SK-N-SH (cell line): ENCODE data around the gene SLC38A8.

Source experiments
- EP300 ChIP-seq, 2 experiments: IDR thresholded peaks; 2 replicates each; pipeline versions ENCODE4 v1.4.0 to v1.6.1; 2012; ENCODE audit warnings: borderline replicate concordance in 1 of 2, low read depth in 1 of 2, low read length in 1 of 2
- FOXM1 ChIP-seq: IDR thresholded peaks from 2 replicates; pipeline ENCODE4 v1.4.0; 2012; ENCODE audit warnings: low read depth, mild to moderate bottlenecking
- GATA2 ChIP-seq: sonication (generic); formaldehyde crosslinking; IDR thresholded peaks from 2 replicates; pipeline ENCODE4 v1.5.0; 2020; ENCODE audit warnings: mild to moderate bottlenecking, missing genetic modification reagents
- MXI1 ChIP-seq: IDR thresholded peaks from 2 replicates; pipeline ENCODE4 v1.6.1; 2012; ENCODE audit warnings: mild to moderate bottlenecking, low read depth, low read length, improper control_type of control experiment
- NRF1 ChIP-seq: IDR thresholded peaks from 2 replicates; pipeline ENCODE4 v1.6.1; 2012; ENCODE audit warnings: low read depth, mild to moderate bottlenecking, low read length
- POLR2AphosphoS5 ChIP-seq: IDR thresholded peaks from 2 replicates; pipeline ENCODE4 v1.6.1; 2012; ENCODE audit warnings: low read depth, low read length
- RAD21 ChIP-seq: IDR thresholded peaks from 2 replicates; pipeline ENCODE4 v1.6.1; 2012; ENCODE audit warnings: mild to moderate bottlenecking, low read length
- RFX5 ChIP-seq: IDR thresholded peaks from 2 replicates; pipeline ENCODE4 v1.6.1; 2012; ENCODE audit warnings: mild to moderate bottlenecking, improper control_type of control experiment, low read length
- RXRA ChIP-seq: IDR thresholded peaks from 2 replicates; pipeline ENCODE4 v1.4.0; 2012; ENCODE audit warnings: low read depth, mild to moderate bottlenecking, borderline replicate concordance
- TAF1 ChIP-seq: IDR thresholded peaks from 2 replicates; pipeline ENCODE4 v1.6.1; 2012; ENCODE audit warnings: low read depth, mild to moderate bottlenecking, low read length, moderate library complexity, borderline replicate concordance
- YY1 ChIP-seq: IDR thresholded peaks from 2 replicates; pipeline ENCODE4 v1.4.0; 2012; ENCODE audit warnings: low read depth, mild to moderate bottlenecking
- TF ChIP-seq, protein P1 (sequence below): fragments of 200-600 bp; sonication (generic); IDR thresholded peaks from 2 replicates; pipeline ENCODE4 v1.6.1; 2017; ENCODE audit warnings: antibody characterized with exemption, mild to moderate bottlenecking, moderate library complexity
- TF ChIP-seq, protein P2 (sequence below): IDR thresholded peaks from 2 replicates; pipeline ENCODE4 v1.4.0; 2012; ENCODE audit warnings: low read depth
- TF ChIP-seq, protein P3 (sequence below): IDR thresholded peaks from 2 replicates; pipeline ENCODE4 v1.6.1; 2012; ENCODE audit warnings: mild to moderate bottlenecking, low read depth, low read length, moderate library complexity

DNA sequence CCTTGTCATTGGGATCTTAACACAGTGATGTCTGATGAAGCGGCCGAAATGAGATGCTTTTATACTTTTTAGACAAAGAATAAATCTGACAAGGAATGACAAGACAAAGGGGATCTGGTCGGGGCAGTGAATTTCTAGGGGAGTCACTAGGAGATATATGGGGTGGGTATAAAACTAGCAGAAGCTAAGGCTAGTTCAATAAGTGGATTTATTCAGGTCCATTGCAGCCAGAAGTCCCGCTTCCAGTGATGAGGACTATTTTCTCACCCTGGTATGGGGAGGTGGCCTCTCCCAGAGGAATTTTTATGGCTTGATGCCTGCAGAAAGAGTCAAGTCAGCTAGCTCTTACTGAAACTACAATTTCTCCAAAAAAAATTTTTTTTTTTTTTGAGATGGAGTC is 23.9 kb downstream of the SLC38A8 start:
- TF ChIP-seq EP300 (IDR thresholded peaks at IDR 0.05; ENCODE audit: borderline replicate concordance in 1 of 2, low read depth in 1 of 2, low read length in 1 of 2) (no peak), TAF1 (no peak), RAD21 (no peak), FOXM1 (no peak), RFX5 (no peak), POLR2AphosphoS5 (no peak), GATA2 (CRISPR knock-in tag) (no peak), YY1 (no peak), RXRA (no peak), NRF1 (no peak), MXI1 (no peak)
- TF ChIP-seq, protein P1, sequence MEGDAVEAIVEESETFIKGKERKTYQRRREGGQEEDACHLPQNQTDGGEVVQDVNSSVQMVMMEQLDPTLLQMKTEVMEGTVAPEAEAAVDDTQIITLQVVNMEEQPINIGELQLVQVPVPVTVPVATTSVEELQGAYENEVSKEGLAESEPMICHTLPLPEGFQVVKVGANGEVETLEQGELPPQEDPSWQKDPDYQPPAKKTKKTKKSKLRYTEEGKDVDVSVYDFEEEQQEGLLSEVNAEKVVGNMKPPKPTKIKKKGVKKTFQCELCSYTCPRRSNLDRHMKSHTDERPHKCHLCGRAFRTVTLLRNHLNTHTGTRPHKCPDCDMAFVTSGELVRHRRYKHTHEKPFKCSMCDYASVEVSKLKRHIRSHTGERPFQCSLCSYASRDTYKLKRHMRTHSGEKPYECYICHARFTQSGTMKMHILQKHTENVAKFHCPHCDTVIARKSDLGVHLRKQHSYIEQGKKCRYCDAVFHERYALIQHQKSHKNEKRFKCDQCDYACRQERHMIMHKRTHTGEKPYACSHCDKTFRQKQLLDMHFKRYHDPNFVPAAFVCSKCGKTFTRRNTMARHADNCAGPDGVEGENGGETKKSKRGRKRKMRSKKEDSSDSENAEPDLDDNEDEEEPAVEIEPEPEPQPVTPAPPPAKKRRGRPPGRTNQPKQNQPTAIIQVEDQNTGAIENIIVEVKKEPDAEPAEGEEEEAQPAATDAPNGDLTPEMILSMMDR = no peak
- TF ChIP-seq, protein P2, sequence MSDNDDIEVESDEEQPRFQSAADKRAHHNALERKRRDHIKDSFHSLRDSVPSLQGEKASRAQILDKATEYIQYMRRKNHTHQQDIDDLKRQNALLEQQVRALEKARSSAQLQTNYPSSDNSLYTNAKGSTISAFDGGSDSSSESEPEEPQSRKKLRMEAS = no peak
- TF ChIP-seq, protein P3, sequence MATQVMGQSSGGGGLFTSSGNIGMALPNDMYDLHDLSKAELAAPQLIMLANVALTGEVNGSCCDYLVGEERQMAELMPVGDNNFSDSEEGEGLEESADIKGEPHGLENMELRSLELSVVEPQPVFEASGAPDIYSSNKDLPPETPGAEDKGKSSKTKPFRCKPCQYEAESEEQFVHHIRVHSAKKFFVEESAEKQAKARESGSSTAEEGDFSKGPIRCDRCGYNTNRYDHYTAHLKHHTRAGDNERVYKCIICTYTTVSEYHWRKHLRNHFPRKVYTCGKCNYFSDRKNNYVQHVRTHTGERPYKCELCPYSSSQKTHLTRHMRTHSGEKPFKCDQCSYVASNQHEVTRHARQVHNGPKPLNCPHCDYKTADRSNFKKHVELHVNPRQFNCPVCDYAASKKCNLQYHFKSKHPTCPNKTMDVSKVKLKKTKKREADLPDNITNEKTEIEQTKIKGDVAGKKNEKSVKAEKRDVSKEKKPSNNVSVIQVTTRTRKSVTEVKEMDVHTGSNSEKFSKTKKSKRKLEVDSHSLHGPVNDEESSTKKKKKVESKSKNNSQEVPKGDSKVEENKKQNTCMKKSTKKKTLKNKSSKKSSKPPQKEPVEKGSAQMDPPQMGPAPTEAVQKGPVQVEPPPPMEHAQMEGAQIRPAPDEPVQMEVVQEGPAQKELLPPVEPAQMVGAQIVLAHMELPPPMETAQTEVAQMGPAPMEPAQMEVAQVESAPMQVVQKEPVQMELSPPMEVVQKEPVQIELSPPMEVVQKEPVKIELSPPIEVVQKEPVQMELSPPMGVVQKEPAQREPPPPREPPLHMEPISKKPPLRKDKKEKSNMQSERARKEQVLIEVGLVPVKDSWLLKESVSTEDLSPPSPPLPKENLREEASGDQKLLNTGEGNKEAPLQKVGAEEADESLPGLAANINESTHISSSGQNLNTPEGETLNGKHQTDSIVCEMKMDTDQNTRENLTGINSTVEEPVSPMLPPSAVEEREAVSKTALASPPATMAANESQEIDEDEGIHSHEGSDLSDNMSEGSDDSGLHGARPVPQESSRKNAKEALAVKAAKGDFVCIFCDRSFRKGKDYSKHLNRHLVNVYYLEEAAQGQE = no peak
